ENCODE results near the gene AKT3.

DNA sequence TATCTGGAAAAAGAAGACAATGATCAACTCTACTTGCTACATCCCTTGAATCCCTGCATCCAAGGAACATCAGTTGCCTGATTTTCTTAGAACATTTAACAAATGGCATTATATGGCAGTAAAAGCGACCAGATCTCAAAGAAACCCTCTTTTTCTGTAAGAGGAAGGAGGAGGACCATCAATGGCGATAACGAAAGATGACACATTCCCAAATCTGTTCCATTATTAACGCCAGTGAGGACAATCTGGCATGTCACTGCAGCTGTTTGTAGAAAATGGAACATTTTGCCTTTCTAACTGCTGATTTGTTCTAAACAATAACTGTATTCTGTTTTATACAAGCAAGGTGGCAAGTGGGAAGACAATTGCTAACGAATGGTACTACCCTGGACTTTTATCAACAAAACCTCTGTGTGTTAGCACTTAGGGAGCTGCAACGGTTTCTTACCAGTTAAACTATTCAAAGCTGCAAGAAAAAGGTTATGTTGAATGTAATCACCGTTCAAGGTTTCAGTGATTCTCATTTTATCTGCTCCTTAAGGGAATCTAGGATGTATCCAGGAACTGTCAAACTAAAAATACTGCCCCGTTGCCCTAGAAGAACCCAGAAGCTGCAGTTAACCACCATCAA lies 342.3 kb downstream of the AKT3 start:
- TF ChIP-seq POLR2A (IDR thresholded peaks at IDR 0.05; ENCODE audit: low read depth, low read length) (no peak), TAF1 (IDR thresholded peaks at IDR 0.05; ENCODE audit: low read depth, low read length) (no peak), POLR2AphosphoS5 (IDR thresholded peaks at IDR 0.05; ENCODE audit: low read depth, low read length) (no peak), PAX5 (IDR thresholded peaks at IDR 0.05; ENCODE audit: insufficient read depth, low read length, severe bottlenecking) (no peak)

Data from GM12891 (cell line).